Stimulated activated CD8-positive, alpha-beta memory T cell treated with anti-CD3 and anti-CD28 coated beads, Interleukin-7, amount 100 ng/mL, for 1 hour (primary cell): Measurements from ENCODE around the gene TIGD1.

ENCODE experiments used
- DNase-seq, 2 donors: peaks; one replicate each; pipeline ENCODE4 v3.0.0-alpha.2; 2020; ENCODE audit warnings: low read depth in 2 of 2

Gene TIGD1

GRCh38 chr2:232501794-232502390 lies 48.5 kb downstream of the TIGD1 start:
- no peak for DNase-seq

DNA sequence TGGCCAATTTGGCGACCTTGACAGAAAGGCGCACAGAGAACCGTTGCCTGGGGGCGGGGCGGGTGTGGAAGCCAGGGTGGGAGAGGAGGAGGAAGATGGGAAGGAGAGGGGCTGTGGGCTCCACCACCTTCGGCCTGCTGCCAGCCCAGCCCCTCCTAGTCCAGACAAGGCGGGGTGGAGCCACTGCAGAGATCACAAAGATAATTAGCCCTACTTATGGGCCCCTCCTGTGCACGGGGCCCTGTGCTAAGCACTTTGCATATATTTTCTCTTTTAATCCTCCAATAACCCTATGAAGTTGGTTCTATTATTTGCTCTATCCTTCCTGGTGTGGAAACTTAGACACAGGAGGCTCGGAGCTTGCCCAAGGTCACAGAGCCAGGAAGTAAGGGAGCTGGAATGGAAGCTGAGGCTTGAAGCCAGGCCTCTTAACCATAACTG lies 49.0 kb downstream of the TIGD1 start:
- DNase-seq: no peak

DNA sequence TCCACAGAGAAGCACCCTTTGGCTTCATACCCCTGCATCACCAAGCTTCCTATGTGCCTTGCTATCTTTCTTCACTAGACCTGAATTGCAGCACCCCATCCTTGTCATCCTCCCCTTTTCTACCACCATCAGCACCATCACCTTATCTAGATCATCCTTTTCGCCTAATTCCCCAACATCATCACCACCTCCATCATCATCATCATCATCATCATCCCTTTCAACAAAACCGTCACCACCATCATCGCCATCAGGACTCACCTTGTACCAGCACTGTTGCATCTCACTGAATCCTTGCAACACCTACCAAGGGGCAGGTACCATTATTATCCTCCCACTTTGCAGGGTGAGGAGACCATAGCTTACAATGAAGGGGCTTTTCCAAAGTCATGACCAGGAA lies 51.9 kb downstream of the TIGD1 start:
- DNase-seq: no peak
